Right renal cortex interstitium (tissue), 3 donors: ENCODE data around the gene VMP1. TPM values are rescaled to one million over a fixed set of nuclear protein-coding genes. Genes with fewer than 3 reads are reported as not detected.
"Not testable (repeated sequence)": the region's sequence is repeated elsewhere in the genome, so short reads cannot be mapped to it uniquely, and the experiment has no call there.

Experiments
- DNase-seq, 3 donors: peaks; one replicate each; pipeline ENCODE4 v3.0.0-alpha.2; 2013; ENCODE audit warnings: low read depth in 3 of 3, low spot score in 2 of 3
- polyA plus RNA-seq, 3 donors: library from polyadenylated mRNA; unstranded; fragments of 120-200 nt; gene quantifications; one replicate each; pipeline ENCODE4 v1.2.1, GENCODE V29; 2013; ENCODE audit not compliant: insufficient read length in 3 of 3

VMP1 gene
- polyA plus RNA-seq, 3 donors: 112 to 132 (median 123) TPM

DNA sequence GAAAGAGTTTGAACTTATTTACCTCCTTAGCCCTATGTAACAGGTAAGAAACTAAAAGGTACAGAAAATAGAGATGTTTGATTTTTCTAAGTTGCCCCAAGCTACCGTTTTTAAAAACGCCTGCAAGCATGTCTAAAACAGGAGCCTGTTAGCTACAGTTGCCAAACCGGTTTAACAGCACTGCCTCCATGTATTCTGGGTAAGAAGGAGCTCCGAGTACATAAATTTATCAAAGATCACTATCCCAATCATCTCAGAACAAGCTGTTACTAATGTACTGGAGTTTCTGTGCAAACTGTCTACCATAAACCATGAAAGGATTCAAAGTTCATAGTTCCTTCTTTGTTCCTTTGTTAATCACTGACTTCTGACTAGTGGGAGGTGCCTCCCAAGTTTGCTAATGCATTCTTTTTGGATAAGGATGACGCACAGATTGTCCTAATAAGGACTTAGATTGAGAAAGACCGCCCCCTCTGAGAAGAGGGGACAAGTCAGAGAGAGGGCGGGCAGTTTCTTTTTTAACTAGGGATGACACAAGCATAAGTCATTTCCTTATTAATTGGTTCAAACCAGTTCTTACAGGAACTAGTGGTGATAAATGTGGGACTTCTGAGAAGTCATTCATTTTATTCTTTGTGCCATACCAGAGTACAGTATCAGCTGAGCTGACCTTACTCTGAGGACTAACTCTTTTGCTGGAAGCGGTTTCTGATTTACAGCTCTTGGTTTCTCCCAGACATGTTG lies 130.0 kb downstream of the VMP1 start:
- DNase-seq: peak; percentile 84 to 89 (median 86)

DNA sequence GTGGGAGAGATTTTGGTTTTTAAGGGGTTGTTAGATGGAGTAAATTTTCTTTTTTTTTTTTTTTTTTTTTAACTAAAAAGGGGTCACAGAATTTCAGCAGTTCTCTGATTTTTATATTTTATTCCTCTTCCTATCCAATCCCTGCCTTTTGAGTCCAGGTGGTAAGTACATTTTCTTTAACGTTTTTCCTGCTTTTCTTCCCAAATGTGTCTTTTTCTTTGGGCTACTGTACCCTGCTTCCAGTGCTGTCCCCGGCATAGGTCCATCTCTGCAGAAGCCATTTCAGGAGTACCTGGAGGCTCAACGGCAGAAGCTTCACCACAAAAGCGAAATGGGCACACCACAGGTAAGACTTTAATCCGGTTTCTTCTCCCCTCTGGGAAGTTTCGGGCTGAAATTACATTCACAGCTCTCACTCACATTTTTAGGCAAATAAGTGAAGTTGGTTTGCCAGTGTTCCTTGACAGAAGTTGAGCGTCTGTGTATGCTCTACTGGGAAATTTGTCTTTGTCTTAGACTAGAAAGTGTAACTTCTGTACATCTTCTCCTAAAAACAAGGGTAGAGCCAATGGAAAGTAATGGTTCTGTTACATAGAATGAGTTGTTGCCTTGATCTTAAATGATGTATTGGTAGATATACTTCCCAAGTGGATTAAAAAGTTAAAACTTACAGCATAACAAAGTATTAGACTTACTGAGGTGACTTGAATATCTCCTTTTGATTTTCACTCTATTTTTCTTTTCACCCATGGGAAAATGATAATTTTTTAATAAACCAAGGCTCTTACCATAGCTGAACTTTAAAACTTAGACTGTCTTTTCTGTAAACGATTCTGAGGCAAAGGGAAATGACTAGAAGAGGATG lies 130.8 kb downstream of the VMP1 start:
- DNase-seq: no peak

DNA sequence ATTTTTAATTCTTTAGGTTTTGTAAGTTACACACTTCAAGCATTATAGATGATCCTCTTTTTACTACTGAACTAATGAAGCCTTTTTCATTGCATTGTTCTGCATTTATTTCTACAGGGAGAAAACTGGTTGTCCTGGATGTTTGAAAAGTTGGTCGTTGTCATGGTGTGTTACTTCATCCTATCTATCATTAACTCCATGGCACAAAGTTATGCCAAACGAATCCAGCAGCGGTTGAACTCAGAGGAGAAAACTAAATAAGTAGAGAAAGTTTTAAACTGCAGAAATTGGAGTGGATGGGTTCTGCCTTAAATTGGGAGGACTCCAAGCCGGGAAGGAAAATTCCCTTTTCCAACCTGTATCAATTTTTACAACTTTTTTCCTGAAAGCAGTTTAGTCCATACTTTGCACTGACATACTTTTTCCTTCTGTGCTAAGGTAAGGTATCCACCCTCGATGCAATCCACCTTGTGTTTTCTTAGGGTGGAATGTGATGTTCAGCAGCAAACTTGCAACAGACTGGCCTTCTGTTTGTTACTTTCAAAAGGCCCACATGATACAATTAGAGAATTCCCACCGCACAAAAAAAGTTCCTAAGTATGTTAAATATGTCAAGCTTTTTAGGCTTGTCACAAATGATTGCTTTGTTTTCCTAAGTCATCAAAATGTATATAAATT lies 132.3 kb downstream of the VMP1 start:
- DNase-seq: no peak

DNA sequence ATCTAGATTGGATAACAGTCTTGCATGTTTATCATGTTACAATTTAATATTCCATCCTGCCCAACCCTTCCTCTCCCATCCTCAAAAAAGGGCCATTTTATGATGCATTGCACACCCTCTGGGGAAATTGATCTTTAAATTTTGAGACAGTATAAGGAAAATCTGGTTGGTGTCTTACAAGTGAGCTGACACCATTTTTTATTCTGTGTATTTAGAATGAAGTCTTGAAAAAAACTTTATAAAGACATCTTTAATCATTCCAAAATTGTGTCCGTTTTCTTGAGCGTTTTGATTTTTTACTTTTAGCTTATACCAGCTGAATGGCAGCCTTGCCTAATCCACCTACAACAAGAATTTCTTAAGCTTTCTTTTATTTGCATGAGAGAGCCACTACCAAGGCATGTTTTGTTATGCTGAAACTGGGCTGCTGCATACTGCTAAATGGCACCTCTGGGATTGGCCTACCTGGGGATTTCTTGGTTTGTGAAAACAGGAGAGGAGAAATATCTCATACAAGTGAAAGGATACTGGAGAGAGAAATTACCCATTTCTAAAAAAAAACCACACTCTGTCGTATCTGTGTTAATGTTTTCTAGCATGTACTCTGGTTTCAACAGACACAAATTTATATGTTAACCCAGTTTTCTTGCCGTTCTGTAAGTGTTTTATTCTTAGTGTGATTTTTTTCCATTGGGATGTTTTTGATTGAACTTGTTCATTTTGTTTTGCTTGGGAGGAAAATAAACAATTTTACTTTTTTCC lies 133.1 kb downstream of the VMP1 start:
- no peak for DNase-seq

DNA sequence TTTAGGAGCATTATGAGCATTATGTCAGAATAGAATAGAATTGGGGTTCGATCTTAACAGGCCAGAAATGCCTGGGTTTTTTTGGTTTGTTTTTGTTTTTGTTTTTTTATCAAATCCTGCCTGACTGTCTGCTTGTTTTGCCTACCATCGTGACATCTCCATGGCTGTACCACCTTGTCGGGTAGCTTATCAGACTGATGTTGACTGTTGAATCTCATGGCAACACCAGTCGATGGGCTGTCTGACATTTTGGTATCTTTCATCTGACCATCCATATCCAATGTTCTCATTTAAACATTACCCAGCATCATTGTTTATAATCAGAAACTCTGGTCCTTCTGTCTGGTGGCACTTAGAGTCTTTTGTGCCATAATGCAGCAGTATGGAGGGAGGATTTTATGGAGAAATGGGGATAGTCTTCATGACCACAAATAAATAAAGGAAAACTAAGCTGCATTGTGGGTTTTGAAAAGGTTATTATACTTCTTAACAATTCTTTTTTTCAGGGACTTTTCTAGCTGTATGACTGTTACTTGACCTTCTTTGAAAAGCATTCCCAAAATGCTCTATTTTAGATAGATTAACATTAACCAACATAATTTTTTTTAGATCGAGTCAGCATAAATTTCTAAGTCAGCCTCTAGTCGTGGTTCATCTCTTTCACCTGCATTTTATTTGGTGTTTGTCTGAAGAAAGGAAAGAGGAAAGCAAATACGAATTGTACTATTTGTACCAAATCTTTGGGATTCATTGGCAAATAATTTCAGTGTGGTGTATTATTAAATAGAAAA lies 133.8 kb downstream of the VMP1 start:
- not testable (repeated sequence) for DNase-seq

DNA sequence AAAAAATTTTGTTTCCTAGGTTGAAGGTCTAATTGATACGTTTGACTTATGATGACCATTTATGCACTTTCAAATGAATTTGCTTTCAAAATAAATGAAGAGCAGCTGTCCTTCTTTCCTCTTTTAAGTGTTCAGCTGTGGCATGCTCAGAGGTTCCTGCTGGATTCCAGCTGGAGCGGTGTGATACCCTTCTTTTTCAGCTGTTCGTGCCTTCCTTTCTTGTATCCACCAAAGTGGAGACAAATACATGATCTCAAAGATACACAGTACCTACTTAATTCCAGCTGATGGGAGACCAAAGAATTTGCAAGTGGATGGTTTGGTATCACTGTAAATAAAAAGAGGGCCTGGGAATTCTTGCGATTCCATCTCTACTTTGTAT lies 134.4 kb downstream of the VMP1 start:
- DNase-seq: not testable (repeated sequence)

DNA sequence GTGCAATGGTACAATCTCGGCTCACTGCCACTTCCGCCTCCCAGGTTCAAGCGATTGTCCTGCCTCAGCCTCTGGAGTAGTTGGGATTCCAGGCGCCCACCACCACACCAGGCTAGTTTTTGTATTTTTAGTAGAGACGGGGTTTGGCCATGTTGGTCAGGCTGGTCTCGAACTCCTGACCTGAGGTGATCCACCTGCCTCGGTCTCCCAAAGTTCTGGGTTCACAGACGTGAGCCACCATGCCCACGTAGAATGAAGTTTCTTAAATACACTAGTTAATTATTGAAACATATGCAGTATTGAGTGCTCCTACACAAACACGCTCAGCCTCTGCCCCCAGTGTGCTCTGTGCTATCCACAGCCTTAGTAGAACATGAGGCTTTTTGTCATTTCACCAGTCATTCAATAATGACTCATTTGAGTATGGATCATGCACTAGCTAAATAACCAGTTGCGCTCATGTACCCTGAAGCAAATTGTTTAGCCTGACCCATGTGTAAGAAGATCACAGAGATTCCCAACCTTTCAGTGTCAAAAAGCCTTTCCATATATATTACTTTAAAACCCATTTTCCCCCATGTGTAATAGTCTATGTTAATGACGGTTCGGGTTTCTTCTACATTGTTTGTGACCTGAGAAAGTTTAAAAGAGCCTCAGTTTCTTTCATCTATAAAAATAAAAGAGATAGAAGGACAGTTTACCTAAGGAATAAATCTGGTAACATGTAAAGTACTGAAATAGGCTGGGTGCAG lies 135.6 kb downstream of the VMP1 start:
- no peak for DNase-seq

DNA sequence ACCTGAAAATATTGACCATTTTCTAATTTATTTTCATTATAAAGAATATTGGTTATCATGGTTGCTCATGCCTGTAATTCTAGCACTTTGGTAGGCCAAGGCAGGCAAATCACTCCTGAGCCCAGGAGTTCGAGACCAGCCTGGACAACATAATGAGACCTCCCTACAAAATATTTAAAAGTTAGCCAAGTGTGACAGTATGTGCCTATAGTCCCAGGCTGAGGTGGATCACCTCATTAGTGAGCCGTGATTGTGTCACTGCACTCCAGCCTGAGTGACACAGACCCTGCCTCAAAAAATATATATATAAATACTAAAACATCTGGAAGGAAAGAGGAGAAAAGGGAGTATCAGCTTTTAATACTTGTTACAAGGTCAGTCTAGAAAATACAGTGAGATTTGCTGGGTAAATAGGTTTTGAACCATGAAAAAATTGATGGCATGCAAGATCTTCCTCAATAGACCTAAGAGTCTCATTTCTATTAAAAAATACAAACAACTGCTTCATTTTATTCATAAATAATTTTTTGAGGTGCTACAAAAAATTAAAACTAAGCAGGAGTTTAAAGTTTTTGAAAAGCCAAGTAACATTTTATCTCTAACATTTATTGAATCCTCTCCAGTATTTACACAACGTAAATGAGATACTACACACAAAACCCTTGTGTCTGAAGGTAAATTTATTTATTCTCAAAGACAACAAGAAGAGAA lies 137.6 kb downstream of the VMP1 start:
- DNase-seq: no peak

DNA sequence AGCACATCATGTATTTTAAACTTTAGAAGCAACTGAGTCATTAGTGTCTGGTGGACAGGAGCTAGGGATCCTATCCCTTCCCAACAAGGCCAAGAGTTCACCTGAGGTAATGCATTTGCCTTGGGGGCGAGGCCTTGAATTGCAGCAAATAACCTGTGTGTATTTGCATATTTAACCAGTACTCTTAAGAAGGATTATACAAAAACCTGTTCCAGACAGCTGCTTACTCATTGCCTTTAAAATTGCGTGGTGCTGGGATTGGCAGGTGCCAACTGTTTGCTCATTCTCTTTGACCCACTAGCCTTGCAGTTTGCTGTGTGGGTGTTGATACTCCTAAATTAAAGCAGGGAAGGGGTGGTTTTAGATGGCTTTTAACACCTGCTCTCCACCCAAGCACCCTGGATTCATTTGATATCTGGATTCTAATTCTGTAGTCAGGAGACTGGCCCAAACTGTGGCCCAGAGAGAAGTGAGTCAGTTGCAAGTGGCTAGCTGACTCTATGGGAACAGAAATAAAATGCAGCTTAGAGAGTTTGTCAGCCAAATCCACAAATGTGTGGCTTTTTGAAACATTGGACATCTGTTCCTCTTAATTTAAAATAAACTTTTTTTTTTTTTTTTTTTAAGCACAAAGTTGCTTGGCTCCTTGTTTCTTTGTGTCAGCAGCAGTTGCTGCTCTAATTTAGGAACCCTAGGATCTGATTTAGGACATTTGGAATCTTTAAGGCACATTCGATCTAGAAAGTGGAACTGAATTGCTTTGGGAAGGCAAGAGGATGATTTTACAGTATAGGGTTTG lies 138.3 kb downstream of the VMP1 start:
- no peak for DNase-seq

DNA sequence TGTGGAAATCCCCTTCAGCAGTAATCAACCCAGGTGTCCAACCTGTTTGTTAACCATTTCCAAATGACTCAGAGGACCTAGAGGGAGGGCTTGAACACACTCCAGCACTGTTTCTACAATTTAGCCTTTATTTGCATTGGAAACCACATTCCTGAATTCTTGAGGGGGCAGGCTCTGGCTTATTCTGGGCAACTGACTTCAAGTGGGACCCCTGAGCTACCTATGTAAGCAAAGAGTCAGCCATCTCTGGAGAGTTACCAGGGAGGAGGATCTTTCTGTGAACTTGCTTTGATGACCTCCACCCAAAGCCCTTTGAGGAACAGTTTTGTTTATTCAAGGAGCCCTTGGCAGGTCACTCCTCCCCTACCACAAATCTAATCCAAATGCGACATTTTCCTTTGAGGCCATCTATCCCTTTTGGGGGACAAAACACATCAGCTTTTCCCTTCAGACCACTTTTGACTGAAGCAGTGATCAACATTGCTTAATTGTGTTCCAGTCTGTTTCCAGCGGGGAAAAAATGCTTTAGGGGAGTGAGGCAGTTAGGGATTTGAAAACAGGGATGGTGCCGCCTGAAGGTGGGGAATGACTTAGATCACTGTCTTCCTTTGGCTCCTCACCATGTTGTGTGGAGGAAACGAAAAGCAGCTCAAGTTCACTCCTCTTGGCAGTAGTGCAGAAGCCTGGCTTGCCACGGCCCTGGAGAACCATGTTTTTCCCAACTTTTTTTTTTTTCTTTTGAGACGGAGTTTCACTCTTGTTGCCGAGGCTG lies 139.1 kb downstream of the VMP1 start:
- DNase-seq: no peak

DNA sequence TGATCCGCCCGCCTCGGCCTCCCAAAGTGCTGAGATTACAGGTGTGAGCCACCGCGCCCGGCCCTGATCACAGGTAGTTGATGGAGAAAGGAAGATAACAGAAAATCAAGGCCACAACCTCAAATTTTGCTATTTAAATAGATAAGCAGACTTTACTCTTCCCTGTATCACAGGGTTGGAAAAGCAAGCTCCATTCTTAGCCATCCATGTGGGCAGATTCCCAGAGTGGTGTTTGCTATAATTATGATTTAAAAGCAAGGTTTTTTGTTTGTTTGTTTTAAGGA lies 140.9 kb downstream of the VMP1 start:
- DNase-seq: no peak

DNA sequence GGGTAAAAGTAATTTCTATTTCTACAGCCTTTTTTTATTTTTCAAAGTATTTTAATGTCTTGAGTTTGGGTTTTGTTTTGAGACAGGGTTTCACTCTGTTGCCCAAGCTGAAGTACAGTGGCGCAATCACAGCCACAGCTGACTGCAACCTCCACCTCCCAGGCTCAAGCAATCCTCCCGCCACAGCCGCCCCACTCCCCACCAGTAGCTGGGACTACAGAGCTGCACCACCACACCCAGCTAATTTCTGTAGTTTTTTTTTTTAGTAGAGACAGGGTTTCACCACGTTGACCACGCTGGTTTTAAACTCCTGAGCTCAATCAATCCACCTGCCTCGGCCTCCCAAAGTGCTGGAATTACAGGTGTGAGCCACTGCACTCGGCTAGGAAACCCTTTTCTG lies 141.3 kb downstream of the VMP1 start:
- DNase-seq: no peak

DNA sequence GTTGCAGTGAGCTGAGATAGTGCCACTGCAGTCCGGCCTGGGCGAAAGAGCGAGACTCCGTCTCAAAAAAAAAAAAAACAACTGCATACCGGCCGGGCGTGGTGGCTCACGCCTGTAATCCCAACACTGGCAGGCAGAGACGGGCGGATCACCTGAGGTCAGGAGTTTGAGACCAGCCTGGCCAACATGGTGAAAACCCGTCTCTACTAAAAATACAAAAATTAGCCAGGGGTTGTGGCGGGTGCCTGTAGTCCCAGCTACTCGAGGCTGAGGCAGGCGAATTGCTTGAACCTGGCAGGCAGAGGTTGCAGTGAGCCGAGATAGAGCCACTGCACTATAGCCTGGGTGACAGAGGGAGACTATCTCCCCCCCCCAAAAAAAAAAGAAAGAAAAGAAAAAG lies 142.9 kb downstream of the VMP1 start:
- not testable (repeated sequence) for DNase-seq

DNA sequence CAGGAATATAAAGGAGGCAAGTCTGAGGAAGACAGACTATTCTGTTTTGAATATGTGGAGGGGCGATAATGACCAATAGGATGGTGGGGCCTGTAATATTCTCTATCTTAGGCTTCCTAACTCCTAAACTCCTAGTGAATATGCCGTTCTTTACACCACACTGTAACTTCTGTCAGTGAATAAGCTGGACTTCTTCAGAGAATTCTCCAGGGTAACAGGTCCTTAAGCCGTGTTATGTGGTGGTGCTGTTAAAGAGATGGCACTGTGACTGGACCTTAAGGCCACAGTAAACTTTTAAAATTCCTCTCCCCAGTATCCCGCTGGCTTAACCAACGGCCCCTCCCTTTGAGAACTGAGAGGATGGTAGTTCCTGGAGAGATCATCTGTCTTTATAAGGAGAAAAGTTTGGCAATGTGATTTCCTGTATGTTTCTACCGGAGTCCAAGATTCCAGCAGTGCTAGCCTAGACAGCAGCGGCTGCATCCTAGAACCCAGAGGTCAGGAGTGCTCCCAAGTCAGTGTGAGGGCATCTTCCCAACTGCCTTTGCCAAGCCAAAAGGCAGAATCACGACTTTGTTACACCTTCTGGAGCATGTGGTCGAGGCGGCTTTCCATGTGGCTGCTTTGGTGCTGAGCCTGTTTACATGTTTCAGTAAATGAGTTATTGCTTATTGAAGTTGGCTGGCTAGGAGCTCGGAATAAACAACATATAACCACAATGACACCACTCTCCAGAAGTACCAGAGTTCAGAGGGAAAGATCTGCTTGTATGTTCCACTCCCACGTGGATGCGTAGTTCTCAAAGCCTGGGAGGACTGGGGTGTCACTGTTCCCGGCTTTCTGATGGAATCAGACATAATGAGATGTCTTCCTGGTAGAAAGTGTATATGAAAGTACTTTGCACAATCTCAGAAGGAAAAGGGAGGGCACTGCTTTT lies 144.3 kb downstream of the VMP1 start:
- DNase-seq: no peak

DNA sequence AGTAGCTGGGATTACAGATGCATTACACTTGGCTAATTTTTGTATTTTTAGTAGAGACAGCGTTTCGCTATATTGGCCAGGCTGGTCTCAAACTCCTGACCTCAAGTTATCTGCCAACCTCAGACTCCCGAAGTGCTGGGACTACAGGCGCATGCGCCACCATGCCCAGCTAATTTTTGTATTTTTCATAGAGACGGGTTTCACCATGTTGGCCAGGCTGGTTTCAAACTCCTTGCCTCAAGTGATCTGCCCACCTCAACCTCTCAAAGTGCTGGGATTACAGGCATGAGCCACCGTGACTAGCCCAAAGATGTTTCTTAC lies 145.4 kb downstream of the VMP1 start:
- DNase-seq: not testable (repeated sequence)

DNA sequence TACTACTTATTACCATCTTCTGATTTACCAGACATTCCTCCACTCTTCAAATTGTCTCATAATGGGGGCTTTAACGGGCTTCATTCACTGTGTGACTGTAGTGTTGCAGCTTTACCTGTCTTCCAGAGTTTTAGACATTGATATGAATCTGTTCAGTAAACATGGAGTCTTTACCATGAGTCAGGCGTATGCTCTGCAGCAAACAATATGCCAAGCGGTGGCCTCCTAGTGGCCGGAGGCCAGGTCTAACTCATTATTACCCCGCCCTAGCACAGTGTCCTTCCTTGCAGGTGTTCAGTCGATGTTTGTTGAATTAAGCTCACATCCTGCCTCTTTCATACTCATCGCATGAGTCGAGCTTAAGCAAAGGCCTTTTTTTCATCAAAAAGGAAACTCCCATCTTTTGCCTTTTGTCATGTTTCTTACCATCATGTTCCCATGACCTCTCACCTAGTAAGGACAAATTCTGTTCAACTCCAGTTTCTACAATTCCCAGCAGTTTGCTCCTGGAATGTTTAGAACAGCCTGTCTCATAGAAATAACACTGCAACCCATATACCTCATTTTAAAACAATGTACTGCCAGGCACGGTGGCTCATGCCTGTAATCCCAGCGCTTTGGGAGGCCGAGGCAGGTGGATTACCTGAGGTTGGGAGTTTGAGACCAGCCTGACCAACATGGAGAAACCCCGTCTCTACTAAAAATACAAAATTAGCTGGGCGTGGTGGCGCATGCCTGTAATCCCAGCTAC lies 145.9 kb downstream of the VMP1 start:
- no peak for DNase-seq
